ENCODE results near the gene CUBN.

DNA sequence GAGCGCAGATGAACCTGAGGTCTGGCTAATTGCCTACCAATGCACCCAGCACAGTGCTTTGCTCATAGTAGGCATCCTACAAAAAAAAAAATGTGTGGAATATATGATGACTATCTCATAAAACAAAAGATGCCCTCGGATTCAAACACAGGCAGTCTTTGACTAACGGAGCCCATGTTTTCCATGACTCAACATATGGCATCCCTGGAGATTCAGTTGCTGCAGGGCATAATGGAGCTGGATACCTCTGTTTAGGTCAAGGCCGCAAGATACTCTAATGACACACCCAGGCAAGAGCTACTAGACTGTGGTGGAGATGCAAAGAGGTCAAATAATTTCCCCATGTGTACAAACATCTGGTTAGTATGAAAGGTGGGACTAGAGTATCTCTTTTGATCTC, 16.3 kb downstream of the CUBN start:
- TF ChIP-seq POLR2A (IDR thresholded peaks at IDR 0.05) (no peak), EP300 (IDR thresholded peaks at IDR 0.05; ENCODE audit: low read depth) (no peak)

Data from transverse colon (tissue), 1 donor.